Measurements from ENCODE around the gene MPP3. TPM values are rescaled to one million over a fixed set of nuclear protein-coding genes. Genes with fewer than 3 reads are reported as not detected.

MPP3 gene
- total and polyA plus RNA-seq, 9 of the 15 experiments (the other 6 are each of a cell fraction or from before 2014, with no cell fraction given) = 0.41 to 10.4 (median 4.5) TPM

- peak; percentile 92 to 93 for TF ChIP-seq NRF1 (conservative IDR thresholded peaks at IDR 0.05 in 1 of 2, IDR thresholded peaks at IDR 0.05 in 1 of 2)
- peak; percentile 38 for TF ChIP-seq MEIS2 (IDR thresholded peaks at IDR 0.05; ENCODE audit: partially characterized antibody)
- peak; percentile 19; the same call in 1 of the 2 replicates for TF ChIP-seq RAD51 (IDR thresholded peaks at IDR 0.05; ENCODE audit: borderline replicate concordance, low read depth)
Observed at GRCh38 chr17:43881758-43882505, 49.0 kb upstream of the MPP3 start (continued).

GRCh38 chr17:43881181-43881580, 48.2 kb upstream of the MPP3 start:
- no peak for FAIRE-seq

More at GRCh38 chr17:43881181-43881580, 48.2 kb upstream of the MPP3 start:
- no peaks in the 10 kb centered on the region for H3K79me2 ChIP-seq (ENCODE audit: control insufficient read depth, insufficient read depth, low read length)
- H3K36me3 ChIP-seq (ENCODE audit: control insufficient read depth, insufficient read depth, low read length) = no peaks in the 10 kb centered on the region
- H3K9me3 ChIP-seq (replicated peaks; ENCODE audit: control insufficient read depth, insufficient read depth, low read depth, low read length) = no peaks in the 10 kb centered on the region
- no peak overlapping the region for H2AFZ ChIP-seq (ENCODE audit: low read depth, low read length)
- no peak for ATAC-seq
- ChIA-PET POLR2A (interaction anchor here (0.5 to 0.9 kb wide), 5 partner anchors 27 to 290 kb away, joined by 3 to 5 read pairs (median 3); no protein-coding TSS in a partner anchor), CTCF (ENCODE audit: low intra/inter-chr PET ratio) (no interaction called here)
- DNase-seq (ENCODE audit: extremely low read depth in 1 of 4, low spot score in 3 of 4) = no peak
- 17% methylated on average over 9 of the region's 12 CpGs for WGBS (ENCODE audit: insufficient coverage, low coverage, missing lambda C conversion rate)
- BruUV-seq (replicated peaks) = no TSS peak
- no peak for TF ChIP-seq NFRKB (IDR thresholded peaks at IDR 0.05; ENCODE audit: low read depth)
- no peak for TF ChIP-seq ZNF830 (CRISPR knock-in tag; IDR thresholded peaks at IDR 0.05)
- TF ChIP-seq ZNF699 (CRISPR knock-in tag; IDR thresholded peaks at IDR 0.05; ENCODE audit: insufficient replicate concordance) = no peak
- no peak for TF ChIP-seq FOXM1 (IDR thresholded peaks at IDR 0.05; ENCODE audit: low read depth)
- TF ChIP-seq FOXM1 (CRISPR knock-in tag; IDR thresholded peaks at IDR 0.05; ENCODE audit: low read depth) = no peak
- TF ChIP-seq ZNF583 (CRISPR knock-in tag; IDR thresholded peaks at IDR 0.05) = no peak
- TF ChIP-seq ATF7 (IDR thresholded peaks at IDR 0.05) = no peak
- no peak for TF ChIP-seq ZNF253 (CRISPR knock-in tag; conservative IDR thresholded peaks at IDR 0.05)
- TF ChIP-seq SRSF9 (IDR thresholded peaks at IDR 0.05; ENCODE audit: borderline replicate concordance, low read depth, low read length) = no peak
- TF ChIP-seq CBFA2T2 (conservative IDR thresholded peaks at IDR 0.05) = no peak
- TF ChIP-seq HNRNPUL1 (IDR thresholded peaks at IDR 0.05; ENCODE audit: low read length) = no peak
- in situ Hi-C loops (cut with MboI) (no loop called here), intact Hi-C loops (cut with micrococcal nuclease) (no loop called here)
- H3K4me1 ChIP-seq (replicated peaks in 1 of 2; ENCODE audit: control insufficient read depth in 2 of 2, insufficient read depth in 2 of 2, low read length in 2 of 2) = peaks cover 0 to 33% of the 10 kb centered on the region in 2 experiments; a peak in 3 of 5 replicates
- H3K27ac ChIP-seq (ENCODE audit: extremely low read depth, low read depth, low read length) = no peak overlapping the region
- H3K4me2 ChIP-seq (ENCODE audit: insufficient read depth, low read length) = no peak overlapping the region
- no peak overlapping the region for H3K9ac ChIP-seq (ENCODE audit: insufficient read depth in 1 of 2, low read depth in 2 of 2, low read length in 2 of 2)
- peaks cover 4 to 17% of the 10 kb centered on the region in 2 experiments; a peak in 3 of 5 replicates for H3K27me3 ChIP-seq (ENCODE audit: control insufficient read depth in 2 of 2, insufficient read depth in 2 of 2, low read length in 2 of 2)
- H3K9me1 ChIP-seq (ENCODE audit: control insufficient read depth, insufficient read depth, low read length) = no peaks in the 10 kb centered on the region
- H3K4me3 ChIP-seq = no peak overlapping the region
- H4K20me1 ChIP-seq (replicated peaks; ENCODE audit: control insufficient read depth, insufficient read depth, low read length) = no peaks in the 10 kb centered on the region; the same call in 1 of the 2 replicates

Measured in K562 (cell line).